ENCODE measurements around the gene PGLYRP3.

Gene PGLYRP3

DNA sequence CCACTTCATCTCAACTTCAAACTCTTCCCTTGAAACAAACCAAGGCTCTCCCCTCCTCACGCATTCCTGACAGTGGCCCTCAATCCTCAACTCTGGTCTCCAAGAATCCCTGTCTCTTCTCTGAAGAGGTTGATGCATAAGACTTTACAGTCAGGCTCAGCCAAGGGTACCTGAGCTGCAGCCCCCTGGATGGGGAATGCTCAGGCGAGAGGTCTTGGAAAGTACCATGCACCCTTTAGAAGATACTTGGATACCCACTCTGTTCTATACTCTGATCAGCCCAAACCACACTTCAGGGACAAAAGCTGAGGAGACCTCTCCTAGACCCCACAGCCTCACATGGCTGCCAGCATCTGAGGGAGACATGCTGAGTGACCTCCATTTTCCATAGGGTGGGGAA lies 536 bp upstream of the PGLYRP3 start:
- no peak for DNase-seq

DNA sequence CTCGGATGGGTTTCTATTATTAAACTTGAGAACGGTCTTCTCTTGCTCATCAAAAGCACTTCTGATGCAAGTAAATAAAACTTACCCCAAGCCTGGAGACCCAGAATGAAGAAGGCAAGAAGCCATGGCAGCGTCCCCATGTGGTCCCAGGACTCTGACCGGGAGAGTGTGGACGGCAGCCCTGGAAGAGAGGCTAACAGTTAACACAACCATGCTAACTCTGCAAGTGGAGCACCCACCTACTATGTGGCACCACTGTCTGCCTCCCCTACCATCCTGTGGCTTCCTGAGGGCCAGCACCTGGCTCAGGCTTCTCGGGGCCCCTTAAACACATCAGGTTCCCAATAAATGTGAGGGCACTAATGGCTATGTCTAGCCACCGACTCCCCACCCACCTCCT lies 2.2 kb downstream of the PGLYRP3 start:
- no peak for DNase-seq

DNA sequence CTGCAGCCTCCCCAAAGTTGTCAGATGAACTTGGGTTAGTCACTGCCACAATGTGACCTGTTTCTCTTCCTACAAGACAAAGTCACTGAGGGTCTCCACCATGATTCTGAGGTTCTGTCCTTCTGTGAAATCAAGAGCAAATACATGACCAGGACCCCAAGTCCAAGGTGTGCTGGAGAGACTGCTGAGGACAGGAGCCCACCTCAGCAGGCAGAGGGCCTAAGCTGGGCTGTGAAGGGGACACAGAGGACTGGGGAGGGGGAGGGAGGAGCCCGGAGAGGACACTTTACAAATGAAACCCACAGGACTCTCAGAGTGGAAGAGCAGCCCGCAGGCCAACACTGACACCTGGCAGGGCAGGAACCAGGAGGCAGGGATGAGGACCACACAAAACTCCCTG lies 3.3 kb downstream of the PGLYRP3 start:
- no peak for DNase-seq

DNA sequence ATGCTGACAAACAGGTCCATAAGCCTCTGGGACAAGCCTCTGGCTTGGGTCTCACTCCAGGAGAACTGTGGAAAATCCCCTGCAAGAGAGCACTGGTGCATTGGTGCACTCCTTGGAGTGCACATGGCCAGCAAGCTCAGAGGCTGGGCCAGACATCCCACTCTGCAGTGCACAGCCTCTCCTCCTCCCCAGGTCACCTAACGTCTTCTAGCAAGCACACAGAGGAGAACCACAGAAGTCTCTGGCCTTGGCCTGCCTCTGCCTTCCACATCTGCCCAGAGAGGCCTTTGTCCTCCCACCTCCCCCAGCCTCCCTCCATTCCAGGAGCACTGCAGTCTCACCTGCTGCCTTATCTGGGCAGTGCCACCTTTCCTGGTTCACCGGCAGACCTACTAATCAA lies 4.2 kb downstream of the PGLYRP3 start:
- no peak for DNase-seq

DNA sequence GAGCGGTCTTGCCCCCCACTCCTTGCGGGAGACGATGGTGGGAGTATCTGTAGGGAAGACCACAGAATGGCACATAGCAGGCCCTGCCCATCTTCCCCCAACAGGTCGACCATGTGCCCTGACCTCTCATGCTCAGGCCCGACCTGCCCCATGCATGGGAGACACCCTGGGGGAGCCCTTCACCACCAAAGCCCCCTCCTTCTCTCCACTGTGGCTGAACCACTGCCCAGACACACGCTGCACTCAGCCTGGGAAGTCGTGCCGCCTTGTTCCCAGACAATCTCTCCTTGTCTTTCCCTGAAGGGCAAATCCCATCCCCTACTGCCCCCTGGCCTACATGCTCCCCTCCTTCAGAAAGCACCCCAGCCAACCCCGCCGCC lies 5.5 kb downstream of the PGLYRP3 start:
- DNase-seq: no peak

DNA sequence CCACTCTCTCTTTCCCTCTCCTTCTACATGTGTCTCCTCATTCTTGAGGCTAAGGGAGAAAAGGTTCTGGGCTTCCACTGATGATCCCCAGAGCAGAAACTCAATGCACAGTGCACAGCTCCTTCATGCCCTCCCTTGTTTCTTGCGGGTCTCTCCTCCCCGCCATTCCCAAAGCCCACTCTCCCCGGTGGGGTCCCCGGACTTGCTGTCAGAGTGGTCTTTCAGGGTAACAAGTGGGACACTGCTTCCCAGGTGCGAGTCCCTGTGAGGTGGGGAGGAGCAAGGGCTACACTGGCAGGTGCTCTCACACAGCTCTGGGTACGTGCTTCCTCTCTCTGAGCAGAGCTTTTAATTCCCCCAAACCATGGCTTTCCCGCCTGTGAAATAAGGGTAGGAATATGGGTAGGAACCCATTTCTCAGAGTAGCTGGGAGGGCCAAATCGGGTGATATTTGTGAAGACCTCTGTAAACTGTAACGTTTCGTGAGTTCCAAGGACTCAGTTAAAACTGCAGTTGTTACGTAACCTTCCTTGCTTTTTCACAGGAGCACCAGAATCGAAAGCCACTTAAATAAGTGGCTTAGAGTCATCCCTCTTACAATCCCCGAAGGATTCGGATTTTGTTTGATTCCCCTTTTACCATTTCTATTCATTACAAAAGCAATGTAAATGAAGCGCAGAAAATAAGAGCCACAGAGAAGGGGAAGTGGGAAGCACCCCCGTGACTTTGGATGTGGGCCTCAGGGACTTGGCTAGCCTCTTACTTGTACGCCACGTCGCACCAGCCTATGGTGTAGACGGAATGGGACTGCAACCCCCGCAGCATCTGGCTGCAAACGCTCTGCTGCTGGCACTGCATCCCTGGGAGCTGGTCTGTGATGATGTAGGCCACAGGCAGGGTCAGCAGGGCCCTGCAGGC lies 6.2 kb downstream of the PGLYRP3 start:
- no peak for DNase-seq

DNA sequence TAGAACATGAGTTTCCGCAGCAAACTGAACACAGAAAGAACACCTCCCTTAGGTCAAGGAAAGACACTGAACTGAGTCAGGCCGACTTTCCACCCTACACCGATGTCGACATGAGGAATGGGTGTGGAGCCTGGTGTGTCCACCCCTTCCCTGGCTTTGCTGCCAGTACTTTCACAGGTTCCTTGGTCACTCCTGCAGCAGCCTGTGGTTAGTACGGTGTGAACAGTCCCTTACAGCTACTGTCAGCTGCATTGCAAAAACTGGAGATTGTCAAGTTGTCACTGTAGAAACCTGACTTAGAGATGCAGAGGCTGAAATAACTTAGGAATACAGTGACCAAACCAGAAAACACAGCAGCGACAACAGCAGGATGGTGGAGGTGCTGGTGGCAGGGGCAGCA lies 7.1 kb downstream of the PGLYRP3 start:
- no peak for DNase-seq

DNA sequence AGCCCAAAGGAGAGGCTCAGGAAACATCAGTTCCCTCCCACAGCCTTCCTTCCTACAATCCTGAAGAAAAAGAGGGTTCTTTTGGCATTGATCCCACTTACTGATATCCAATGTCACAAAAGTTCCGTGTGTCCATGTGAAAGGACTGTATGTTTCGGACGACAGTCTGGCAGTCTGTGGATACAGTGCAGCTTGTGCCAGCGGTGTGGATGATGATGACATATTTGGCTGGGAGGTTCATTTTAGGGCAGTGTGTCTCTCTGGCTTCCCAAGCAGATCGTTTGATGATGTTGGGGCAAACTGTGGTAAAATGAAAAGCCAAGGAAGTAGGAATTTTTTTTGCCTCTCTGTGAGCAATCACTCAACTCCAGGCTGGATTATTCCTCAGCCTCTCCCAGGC lies 10.4 kb downstream of the PGLYRP3 start:
- DNase-seq: no peak

DNA sequence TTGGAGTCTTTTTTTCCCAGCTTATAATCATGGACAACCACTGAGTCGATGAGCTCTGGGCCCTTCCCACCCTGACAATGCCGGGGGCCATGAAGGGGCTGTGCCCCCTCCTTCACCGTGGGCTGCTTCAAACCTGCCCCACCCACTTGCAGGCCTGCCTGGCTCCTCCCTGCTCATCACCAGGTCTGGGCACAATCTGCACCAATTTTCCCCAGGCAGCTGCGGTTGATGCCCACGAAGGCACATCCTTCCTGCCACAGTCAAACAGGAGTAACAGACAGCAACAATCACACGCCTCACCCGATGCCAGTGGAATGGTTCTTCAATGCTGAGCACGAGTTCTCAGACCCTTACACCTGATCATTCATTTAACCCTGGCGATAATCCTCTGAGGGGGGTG lies 18.9 kb downstream of the PGLYRP3 start:
- no peak for DNase-seq

DNA sequence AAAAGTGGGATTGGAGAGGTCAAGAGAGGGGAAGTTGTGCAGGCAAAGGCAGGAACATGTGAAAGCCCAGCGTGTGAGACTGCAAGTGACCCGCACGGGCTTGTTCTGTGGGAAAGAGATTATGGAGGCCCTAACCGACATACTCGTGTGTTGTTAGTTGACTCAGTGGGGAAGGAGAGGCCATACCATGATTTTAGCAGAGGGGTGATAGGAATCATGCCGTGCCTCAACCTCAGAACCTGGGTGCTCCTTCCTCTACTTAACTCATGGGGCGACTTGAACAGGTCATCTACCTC lies 19.3 kb downstream of the PGLYRP3 start:
- no peak for DNase-seq

DNA sequence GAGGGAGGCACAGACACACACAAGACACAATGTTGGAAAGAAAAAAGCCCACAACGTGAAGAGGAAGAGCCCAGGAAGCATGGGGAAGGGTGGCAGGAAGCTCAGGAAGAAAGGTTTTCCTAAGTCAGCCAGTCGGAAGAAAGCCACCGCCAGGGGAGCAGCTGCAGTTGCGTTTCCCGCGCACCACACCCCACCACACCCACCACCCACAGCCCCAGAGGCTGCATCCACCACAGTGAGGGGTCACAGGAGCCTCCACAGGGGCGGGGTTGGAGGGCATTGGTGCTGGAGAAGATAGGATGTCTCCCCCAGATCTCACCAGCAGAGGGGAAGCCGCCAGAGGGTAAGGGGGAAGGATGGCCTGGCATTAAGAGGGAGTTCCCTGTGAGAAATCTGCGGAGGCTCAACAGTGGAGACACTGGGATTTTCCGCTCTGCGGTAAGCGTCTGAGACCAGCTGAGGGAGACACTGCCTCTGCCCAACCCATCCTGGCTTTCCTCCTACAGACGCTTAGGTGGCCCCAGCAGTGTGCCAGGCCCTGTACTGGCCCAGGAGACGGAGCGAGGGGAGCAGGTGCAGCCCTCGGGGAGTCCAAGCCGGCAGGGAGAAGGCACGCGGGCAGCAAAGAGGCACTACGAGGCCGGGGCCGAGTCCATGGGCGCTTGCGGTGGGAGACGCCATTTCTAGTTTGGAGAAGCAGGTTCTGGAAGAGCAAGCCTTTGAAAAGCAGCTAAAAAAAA lies 19.8 kb downstream of the PGLYRP3 start:
- DNase-seq: no peak

DNA sequence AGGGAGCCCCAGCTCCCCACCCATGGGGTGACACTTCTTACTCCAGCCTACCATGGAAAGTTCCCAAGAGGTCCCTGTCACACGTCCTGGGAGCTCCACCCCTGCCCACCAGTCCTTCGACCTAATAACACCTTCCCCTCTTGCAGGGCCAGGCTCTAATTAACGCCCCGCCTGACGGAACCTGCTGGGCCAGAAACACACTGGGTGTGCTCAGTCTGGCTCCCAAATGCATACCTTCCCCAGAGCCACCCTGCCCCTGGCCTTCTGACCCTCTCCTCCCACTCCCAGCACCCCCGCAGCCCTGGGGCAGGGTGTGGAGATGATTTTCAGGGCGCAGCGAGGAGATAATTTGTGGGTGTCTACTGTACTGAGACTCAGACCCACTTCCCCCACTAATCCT lies 20.6 kb downstream of the PGLYRP3 start:
- no peak for DNase-seq

DNA sequence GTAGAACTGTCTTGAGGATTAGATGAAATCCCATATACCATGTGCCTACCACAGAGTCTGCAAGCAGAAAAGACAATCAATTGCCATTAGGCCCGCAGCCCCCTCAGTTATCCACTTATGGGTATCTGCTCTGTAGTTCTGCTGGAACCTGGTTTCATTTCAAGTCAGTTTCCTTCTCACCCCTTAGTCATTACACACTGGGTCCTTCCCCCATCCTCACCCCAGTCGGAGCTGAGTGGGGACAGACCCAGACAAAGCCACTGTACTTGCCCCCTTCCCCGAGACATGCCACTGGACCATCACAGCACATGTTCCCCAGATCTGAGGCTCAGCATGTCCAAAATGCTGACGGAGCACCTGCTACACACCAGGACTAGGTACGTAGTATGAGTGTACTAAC lies 21.2 kb downstream of the PGLYRP3 start:
- no peak for DNase-seq

DNA sequence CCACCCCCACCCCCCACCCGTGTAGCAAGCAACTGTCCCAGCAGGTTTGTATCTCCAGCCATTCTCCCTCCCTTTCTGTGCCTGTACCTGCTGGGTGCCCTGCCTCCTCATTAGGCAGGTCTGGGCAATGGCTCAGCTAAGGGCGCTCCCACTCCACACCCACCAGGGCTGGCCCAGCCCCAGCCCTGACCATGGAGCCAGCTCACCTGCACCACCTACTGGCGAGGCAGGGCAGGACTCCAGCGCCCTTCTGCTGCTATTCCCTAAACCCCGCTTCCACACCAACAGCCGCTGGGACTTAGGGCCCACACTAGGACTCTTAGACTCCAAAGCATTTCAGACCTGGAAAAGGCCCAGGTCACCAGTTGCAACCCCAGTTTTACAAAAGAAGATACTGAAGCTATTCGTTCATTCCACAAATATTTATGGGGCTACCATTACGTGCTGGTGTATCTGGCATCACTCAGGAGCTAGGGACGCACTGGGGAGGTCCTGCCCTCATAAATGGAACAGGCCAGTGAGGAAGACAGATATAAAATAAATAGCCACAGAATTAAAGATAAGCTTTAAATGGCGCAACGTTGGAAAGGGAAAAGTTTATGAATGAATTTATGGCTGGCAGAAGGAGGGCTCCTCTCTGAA lies 24.0 kb downstream of the PGLYRP3 start:
- DNase-seq: no peak

DNA sequence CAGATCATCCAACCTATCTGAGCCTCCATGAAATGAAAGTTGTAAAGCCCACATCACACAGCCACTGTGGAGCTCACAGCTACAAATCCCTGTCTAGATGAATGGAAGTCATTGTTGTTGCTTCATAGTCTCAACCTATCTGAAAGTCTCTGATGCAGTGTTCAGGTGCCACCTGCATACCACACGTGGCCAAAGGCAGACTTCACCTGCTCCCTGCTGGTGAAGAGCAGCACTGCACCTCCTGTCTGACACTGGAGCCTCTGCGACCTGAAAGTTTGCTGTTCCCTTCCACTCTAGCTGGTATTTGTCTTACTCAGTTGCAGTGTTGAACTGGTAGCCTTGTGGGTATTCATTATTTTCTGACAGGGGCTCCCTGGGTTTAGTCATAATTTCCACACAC lies 34.9 kb downstream of the PGLYRP3 start:
- DNase-seq: no peak

DNA sequence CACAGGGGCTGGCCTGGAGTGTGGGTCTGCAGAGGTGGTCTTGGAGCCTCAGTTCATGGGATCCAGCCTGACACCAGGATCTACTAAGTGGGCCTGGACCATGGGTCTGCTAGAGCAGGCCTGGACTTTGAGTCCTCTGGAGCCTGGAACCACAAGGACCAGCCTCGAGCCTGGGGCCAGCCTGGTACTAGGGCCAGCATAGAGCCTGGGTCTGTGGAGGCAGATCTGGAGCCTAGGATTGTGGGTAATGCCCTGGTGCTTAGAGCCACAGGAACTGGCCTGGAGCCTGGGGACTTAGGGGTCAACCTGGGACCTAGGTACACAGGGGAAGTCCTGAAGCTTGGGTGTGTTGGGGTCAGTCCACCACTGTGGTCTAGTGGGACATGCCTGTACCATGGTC lies 40.6 kb downstream of the PGLYRP3 start:
- DNase-seq: no peak

DNA sequence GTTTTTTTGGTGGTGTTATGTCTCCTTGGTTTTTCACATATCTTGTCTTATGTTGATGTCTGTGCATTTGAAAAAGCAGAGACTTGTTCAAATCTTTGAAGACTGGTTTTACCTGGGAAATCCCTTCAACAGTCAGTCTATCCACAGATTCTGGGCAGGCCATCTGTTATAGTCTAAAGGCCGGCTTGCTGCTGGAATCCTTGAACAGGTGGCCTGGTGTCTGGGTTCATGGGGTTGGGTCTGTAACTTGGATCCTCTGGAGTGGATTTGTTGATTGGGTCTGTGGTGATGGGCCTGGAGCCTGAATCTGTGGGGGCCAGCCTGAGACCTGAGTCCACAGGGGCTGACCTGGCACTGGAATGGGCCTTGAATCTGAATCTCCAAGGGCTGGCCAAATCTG lies 41.0 kb downstream of the PGLYRP3 start:
- no peak for DNase-seq

DNA sequence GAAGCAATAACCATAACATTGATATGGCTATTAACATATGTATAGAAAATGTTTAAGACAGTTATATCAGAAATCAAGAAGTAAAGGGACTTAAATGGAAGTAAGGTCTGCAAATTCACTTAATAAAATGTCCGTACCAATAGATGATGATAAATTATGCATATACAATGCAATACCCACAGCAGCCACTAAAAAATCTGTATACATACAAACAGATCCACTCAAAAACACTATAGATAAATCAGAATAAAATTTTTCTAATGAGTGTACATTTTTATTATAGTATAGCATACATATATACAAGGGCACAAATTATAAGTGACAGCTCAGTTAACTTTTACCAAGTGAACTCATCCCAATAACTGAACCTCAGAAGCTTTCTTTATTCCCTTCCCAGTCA lies 47.3 kb downstream of the PGLYRP3 start:
- DNase-seq: no peak

DNA sequence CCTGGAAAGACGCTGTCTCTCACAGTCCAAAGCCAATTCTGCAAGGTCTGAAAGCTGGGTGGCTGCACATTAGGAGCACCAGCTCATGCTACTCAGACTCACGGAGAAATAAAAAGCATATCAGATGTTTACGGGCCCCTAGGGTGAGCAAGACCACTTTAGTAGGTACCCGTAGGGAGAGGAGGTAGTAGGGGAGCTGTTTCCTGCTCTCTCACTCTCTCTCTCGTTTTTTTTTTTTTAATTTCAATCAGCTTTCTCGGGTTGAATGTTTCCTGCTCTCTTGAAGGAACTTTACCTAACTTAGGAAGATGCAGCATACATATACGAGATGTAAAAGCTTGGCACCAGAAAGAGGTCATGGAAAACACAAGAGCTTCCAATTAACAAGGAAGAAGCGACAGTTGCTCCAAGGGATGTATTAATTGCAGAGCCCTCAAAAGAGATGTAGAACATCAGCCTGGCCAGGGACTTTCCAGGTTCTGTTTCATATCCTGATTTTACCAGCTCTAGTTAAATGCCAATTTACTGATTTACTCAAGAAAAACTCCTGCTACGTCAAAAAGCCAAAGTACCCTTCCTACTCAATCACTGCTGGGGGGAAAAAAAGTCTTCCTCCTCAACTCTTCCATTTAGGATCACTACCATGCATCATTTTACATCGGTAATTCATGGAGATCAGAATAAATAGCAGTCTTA lies 50.1 kb downstream of the PGLYRP3 start:
- no peak for DNase-seq

DNA sequence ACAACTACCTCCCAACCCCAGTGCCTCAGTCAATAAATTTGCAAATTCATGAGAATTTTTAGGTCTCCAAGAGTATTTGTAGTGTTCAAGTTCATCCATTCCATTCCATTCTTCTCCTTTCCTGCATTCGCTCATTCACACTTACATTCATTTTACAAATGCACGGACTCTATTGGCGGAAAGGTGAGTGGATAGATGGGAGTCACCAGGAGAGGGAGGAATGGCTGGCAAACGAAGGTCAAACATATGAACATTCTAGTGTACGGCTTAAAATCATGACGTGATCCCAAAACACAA lies 50.7 kb downstream of the PGLYRP3 start:
- no peak for DNase-seq

DNA sequence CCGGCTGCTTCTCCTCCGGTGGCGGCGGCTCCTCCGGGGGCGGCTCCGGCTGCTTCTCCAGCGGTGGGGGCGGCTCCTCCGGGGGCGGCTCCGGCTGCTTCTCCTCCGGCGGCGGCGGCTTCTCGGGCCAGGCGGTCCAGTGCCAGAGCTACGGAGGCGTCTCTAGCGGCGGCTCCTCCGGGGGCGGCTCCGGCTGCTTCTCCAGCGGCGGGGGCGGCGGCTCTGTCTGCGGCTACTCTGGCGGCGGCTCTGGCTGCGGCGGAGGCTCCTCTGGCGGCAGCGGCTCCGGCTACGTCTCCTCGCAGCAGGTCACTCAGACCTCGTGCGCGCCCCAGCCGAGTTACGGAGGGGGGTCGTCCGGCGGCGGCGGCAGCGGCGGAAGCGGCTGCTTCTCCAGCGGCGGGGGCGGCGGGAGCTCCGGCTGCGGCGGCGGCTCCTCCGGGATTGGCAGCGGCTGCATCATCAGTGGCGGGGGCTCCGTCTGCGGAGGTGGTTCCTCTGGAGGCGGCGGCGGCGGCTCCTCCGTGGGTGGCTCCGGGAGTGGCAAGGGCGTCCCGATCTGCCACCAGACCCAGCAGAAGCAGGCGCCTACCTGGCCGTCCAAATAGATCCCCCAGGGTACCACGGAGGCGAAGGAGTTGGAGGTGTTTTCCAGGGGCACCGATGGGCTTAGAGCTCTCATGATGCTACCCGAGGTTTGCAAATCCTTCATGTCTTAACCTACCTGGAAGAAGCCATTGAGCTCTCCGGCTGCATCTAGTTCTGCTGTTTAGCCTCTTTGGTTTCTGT lies 51.3 kb downstream of the PGLYRP3 start:
- no peak for DNase-seq

DNA sequence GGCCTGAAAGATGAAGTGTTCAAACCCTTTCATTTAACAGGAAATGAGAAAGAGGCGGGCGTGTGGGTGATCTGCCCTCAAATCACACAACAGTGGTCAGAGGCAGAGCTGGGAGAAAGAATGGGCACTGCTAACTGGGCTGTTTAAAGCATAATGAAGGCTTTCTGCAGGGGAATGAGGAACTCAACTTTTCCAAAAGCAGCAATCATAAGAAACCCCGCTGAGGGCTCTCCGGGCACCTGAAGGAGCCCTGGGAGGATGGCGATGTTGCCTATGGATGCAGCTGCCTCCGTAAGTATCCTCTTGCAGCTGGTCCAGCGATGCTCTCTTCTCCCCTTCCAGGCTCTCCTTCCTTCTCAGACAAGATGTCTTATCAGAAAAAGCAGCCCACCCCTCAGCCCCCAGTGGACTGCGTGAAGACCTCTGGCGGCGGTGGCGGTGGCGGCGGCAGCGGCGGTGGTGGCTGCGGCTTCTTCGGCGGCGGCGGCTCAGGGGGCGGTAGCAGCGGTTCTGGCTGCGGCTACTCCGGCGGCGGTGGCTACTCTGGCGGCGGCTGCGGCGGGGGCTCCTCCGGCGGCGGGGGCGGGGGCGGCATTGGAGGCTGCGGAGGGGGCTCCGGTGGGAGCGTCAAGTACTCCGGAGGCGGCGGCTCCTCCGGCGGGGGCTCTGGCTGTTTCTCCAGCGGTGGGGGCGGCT lies 52.0 kb downstream of the PGLYRP3 start:
- DNase-seq: no peak

All from effector CD4-positive, alpha-beta T cell (primary cell).